T-helper 1 cell treated with Interleukin-12 subunit alpha and Interleukin-12 subunit beta and Interleukin-4 antibody, amounts not matched to agents 30 μg/mL and 1 μg/mL, for 36 hours (primary cell): Measurements from ENCODE around the gene PAK2.
"Not testable (repeated sequence)": the region's sequence is repeated elsewhere in the genome, so short reads cannot be mapped to it uniquely, and the experiment has no call there.

Experiments used
- H3K27ac Mint-ChIP-seq: one replicate; pipeline ENCODE4 v1.8.0; 2021; ENCODE audit warnings: mild to moderate bottlenecking, mixed read lengths
- H3K27me3 Mint-ChIP-seq: one replicate; pipeline ENCODE4 v1.8.0; 2021; ENCODE audit warnings: low read depth, mixed read lengths
- H3K36me3 Mint-ChIP-seq: one replicate; pipeline ENCODE4 v1.8.0; 2021; ENCODE audit warnings: low read depth, mixed read lengths
- H3K4me1 Mint-ChIP-seq: one replicate; pipeline ENCODE4 v1.8.0; 2021; ENCODE audit warnings: low read depth, mixed read lengths
- H3K4me3 Mint-ChIP-seq: one replicate; pipeline ENCODE4 v1.8.0; 2021; ENCODE audit warnings: mild to moderate bottlenecking, moderate library complexity, mixed read lengths
- H3K9me3 Mint-ChIP-seq: one replicate; pipeline ENCODE4 v1.8.0; 2021; ENCODE audit warnings: mixed read lengths

Gene PAK2

GRCh38 chr3:196872316-196872715 lies 132.7 kb downstream of the PAK2 start:
- no peaks in the 10 kb centered on the region for H3K9me3 Mint-ChIP-seq
- H3K4me1 Mint-ChIP-seq: peaks cover 24% of the 10 kb centered on the region
- H3K27ac Mint-ChIP-seq: no peak overlapping the region
- H3K27me3 Mint-ChIP-seq: no peaks in the 10 kb centered on the region
- no peak overlapping the region for H3K4me3 Mint-ChIP-seq
- H3K36me3 Mint-ChIP-seq: peaks cover 5% of the 10 kb centered on the region

- not testable (repeated sequence) for H3K9me3 Mint-ChIP-seq, H3K27me3 Mint-ChIP-seq, H3K4me3 Mint-ChIP-seq, H3K27ac Mint-ChIP-seq, H3K36me3 Mint-ChIP-seq
- H3K4me1 Mint-ChIP-seq: peaks cover 20% of the 10 kb centered on the region
Measured at GRCh38 chr3:196874511-196875094, 134.9 kb downstream of the PAK2 start.

- Mint-ChIP-seq H3K4me3 (no peak overlapping the region), H3K4me1 (peaks cover 18% of the 10 kb centered on the region), H3K36me3 (peaks cover 1% of the 10 kb centered on the region), H3K9me3 (no peaks in the 10 kb centered on the region), H3K27me3 (no peaks in the 10 kb centered on the region), H3K27ac (no peak overlapping the region)
Measured at GRCh38 chr3:196875258-196875657, 135.6 kb downstream of the PAK2 start.
